VCaP (cell line): ENCODE results near the gene HEPACAM2.

Experiments
- H3K27ac ChIP-seq: fragments of 450-650 bp; 2 replicates; pipeline ENCODE4 v1.5.1; 2017
- TF ChIP-seq, protein P1 (sequence below): fragments of 450-650 bp; conservative IDR thresholded peaks from 2 replicates; pipeline ENCODE4 v1.5.1; 2017; ENCODE audit warnings: mild to moderate bottlenecking, moderate library complexity

The HEPACAM2 gene

DNA sequence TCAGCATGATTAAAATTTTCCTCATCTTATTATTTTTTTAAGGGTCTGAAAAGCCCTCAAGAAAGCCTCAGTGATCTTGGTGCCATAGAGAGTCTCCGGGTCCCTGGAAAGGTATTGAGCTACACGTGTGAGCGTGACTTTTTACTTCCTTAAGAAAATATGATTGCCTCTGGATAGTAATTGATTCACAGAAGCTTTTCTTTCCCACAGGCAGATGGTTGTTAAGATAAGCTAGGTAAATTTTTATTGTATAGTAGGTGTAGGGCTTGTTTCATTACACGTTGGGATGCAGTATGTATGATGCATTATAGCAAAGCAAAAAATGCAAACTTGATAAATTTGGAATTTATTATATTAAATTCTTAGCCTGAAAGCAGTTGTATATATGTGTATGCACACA is 13.6 kb upstream of the HEPACAM2 start:
- no peak overlapping the region for H3K27ac ChIP-seq
- TF ChIP-seq, protein P1, sequence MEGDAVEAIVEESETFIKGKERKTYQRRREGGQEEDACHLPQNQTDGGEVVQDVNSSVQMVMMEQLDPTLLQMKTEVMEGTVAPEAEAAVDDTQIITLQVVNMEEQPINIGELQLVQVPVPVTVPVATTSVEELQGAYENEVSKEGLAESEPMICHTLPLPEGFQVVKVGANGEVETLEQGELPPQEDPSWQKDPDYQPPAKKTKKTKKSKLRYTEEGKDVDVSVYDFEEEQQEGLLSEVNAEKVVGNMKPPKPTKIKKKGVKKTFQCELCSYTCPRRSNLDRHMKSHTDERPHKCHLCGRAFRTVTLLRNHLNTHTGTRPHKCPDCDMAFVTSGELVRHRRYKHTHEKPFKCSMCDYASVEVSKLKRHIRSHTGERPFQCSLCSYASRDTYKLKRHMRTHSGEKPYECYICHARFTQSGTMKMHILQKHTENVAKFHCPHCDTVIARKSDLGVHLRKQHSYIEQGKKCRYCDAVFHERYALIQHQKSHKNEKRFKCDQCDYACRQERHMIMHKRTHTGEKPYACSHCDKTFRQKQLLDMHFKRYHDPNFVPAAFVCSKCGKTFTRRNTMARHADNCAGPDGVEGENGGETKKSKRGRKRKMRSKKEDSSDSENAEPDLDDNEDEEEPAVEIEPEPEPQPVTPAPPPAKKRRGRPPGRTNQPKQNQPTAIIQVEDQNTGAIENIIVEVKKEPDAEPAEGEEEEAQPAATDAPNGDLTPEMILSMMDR: no peak

DNA sequence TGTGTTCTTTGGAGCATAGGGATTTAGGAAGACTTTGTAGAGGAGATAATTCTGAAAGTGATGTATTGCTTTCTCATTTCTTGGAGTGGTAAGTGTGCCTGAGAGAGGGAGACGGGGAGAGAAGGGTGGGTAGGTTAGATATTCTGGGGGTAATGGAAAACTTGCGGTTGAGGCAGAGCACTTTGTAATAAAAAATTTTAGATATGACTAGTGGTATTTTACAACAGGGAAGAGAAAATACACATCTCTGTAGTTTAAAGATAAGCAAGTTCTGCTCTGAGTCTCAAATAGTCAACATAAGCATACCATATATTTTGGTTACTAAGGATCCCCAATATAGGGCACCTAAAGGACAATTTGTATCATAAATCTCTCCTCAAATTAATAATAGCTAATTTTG is 12.5 kb upstream of the HEPACAM2 start:
- no peak overlapping the region for H3K27ac ChIP-seq
- TF ChIP-seq, protein P1: no peak

DNA sequence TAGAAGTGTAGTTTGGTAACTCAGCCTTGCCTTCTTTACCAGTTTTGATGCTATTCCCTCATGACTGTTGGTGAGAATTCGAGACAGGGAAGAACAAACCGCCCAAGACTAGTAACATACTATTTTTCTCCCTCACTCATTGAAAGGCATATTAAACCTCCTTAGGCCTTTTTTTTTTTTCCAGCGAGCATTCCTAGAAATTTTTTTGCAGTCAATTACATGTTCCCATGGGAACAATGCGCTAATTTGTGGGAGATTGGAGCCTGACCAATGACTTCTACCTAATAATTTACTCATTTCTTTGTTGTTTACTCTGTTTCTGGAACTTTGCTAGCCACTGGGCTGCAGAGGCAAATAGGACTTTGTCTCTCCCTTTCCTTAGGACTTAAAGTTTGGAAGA is 11.9 kb upstream of the HEPACAM2 start:
- no peak overlapping the region for H3K27ac ChIP-seq
- TF ChIP-seq, protein P1: no peak

DNA sequence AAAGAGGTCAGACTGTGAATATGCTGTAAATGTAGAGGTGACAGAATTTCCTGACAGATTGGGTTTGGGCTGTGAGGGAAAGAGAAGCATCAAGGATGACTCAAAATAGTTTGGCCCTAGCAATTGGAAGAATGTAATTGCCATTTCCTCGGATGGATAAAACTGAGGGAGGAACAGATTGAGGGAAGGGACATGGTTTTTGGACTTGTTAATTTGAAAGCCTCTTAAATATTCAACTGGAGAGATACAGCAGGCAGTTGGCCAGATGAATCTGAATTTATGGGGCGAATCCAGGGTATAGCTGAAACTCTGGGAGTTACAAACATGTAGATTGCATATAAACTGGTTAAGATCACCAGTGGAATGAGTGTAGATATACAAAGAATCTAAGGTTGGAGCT is 9.3 kb upstream of the HEPACAM2 start:
- no peak overlapping the region for H3K27ac ChIP-seq
- TF ChIP-seq, protein P1: no peak

DNA sequence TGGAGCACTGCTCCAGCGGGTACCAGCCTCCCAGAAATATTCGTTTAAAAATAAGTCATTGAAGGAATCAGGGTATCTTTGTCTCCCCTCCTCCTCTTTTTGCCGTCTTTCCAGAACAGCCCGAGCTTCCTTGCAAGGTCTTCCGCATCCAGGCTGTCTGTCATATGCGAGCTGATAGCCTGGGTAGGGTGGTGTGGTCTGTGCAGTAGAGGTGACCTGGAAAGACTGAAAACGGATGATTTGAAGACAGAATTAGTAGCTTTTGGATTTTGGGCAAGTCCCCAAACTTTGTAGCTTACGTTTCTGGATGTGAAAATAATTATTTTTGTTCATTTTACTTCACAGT is 6.4 kb upstream of the HEPACAM2 start:
- peak overlapping the region; percentile 75 for H3K27ac ChIP-seq
- TF ChIP-seq, protein P1: no peak

DNA sequence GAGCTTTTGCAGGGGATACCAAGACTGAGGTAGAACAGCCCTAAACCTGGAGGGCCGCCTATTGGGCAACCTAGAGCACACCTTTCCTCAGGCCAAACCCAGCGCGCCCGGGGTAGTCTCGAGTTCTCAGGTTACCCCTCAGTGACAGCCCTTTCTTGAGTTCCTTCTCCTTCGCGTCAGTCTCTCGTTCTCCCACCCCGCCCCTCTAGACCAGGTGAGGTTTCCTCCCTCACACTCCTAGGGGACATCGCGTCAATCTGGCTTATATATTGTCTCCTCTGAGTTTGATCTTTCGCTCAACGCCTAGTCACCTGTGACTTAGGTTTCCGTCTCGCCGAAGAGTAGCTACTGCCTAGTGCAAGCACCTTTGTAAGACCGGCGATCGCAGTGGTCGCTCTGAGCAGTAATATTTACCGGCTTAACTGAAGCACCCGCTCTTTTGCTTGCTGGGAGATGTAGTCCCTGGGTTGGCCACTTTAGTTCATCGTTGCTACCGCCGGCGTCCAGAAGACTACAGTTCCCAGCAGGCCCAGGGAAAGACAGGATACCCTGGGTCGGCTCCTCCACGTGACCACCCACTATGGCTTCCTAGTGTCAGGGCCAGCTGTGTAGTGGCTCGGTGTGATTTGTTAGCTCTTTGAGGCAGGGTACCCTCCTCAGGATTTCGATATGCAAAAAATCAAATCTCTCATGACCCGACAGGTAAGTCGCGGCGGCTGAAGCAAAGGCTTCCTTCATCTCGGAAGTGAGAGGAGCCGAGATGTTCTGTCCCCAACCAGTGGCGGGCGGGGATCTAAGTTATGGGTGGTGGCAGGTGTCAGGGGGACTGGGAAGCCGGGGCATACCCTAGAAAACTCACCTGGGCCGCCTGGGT is 5.8 kb upstream of the HEPACAM2 start, which contains the start of gene VPS50:
VPS50 (plus strand) TSS at position 568 of the 874 bp plus-strand sequence; CDS start at position 670, 102 bp downstream.
- TF ChIP-seq, protein P1: peak; percentile 36
- H3K27ac ChIP-seq: peak within 1 kb of the TSS; percentile 75

DNA sequence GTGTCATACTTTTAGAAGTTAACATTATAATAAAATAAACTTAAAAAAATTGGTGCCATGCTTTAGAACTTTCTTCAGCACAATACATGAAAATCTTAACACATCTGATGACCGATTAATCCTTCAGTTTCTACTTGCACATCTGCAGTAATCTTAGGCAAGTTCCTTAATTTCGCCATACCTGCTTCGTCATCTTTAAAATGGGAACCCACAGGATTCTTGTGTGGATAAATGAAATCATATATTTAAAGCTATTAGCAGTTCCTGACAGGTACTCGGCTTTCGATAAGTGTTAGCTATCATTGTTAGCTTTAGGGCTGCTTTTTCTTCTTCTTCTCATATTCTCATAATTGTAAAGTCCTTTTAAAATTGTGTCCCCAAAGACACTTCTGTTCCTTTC is 5.0 kb upstream of the HEPACAM2 start:
- TF ChIP-seq, protein P1: no peak
- peak overlapping the region; percentile 75 for H3K27ac ChIP-seq
